GM12872 (cell line): ENCODE data around the gene H2BK1.

Experiments
- TF ChIP-seq, protein P1 (sequence below): IDR thresholded peaks from 3 replicates; pipeline ENCODE4 v1.5.1; 2011; ENCODE audit warnings: low read depth, mild to moderate bottlenecking, low read length, moderate library complexity; ENCODE audit not compliant: insufficient read depth

H2BK1 gene

DNA sequence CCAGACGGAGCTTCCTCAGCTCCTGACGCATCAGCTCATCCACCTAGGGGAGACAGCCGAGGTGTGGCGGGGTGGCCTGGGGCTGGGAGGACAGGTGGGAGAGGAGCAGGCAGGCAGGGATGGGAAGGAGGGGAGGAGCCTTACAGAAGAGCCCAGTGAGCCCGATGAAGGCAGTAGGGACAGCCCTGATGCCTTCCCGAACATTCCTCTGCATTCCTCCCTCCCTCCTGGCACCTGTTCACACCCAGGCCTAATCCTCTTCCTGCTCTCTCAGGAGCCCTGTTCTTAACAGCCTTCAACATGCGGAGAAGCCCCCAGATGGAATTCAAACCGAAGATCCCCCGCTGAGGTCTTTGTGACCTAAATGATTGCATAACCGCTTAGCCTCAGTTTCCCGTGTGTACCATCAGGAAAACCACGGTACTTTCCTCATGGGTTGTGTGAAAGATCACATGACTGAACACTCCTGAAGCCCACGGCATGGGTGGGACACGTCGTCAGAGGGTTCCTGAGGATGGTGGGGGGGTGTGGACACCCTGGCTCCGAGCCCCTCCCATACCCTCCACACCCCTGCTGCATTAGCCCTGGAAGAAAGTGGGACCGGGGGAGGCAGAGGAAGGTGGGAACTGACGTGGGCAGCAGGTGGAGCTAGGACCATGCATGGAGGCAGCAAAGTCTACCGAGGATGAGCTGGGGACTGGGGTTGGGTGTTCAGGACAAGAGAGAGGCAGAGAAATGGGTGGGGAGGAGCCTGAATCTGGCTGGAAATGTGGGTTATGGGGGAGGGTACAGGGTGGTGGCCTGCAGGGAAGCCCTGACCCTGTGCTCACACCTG lies 14.5 kb downstream of the H2BK1 start:
- TF ChIP-seq, protein P1, sequence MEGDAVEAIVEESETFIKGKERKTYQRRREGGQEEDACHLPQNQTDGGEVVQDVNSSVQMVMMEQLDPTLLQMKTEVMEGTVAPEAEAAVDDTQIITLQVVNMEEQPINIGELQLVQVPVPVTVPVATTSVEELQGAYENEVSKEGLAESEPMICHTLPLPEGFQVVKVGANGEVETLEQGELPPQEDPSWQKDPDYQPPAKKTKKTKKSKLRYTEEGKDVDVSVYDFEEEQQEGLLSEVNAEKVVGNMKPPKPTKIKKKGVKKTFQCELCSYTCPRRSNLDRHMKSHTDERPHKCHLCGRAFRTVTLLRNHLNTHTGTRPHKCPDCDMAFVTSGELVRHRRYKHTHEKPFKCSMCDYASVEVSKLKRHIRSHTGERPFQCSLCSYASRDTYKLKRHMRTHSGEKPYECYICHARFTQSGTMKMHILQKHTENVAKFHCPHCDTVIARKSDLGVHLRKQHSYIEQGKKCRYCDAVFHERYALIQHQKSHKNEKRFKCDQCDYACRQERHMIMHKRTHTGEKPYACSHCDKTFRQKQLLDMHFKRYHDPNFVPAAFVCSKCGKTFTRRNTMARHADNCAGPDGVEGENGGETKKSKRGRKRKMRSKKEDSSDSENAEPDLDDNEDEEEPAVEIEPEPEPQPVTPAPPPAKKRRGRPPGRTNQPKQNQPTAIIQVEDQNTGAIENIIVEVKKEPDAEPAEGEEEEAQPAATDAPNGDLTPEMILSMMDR = no peak

GRCh38 chr7:151194188-151194587 lies 16.1 kb downstream of the H2BK1 start:
- TF ChIP-seq, protein P1 = no peak

- TF ChIP-seq, protein P1 = no peak
Measured at GRCh38 chr7:151193203-151193978, 16.9 kb downstream of the H2BK1 start.

DNA sequence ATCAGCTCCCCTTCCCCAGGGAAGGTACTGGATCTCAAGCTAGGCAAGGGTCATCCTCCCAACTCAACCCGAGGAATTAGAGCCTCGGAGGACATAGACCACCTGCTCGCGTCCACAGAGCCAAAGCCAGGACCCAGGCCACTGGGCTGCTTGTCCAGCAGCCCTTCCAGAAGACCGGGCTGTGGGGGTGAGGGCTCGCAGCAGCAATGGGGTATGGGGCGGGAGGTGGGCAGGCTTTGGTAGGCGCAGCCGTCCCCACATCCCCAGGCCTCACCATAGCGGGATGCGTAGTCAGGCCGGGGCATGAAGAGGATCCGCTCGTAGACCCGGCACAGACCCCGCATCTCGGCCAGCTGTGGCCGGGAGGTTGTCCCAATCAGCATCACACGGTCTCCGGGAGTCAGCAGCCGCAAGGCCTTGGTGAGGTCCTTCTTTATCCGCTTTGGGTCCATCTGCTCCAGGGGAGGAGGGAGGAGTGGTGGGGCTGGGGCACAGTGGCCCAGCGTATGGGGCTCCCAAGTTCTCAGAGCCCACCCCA lies 18.2 kb downstream of the H2BK1 start:
- TF ChIP-seq, protein P1 = no peak

GRCh38 chr7:151191544-151191943 lies 18.7 kb downstream of the H2BK1 start:
- TF ChIP-seq, protein P1 = no peak

GRCh38 chr7:151189038-151189437 lies 21.2 kb downstream of the H2BK1 start:
- TF ChIP-seq, protein P1 = no peak

DNA sequence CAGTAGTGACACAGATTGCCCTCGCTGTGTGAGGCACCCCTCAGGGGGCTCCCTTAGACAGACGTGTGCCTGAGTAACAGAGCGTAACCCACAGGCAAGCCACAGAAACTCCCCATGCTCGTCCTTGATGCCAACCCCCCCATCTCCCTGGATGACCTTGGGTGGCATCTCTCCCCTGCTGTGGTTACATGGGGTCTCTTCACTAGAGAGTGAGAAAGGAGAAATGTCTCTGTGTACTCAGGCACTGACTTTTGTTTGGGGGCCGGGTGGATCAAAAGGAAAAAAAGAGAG lies 22.1 kb downstream of the H2BK1 start:
- TF ChIP-seq, protein P1 = no peak
